Kidney (tissue), 14 donors: ENCODE measurements around the gene ARHGEF38. TPM values are rescaled to one million over a fixed set of nuclear protein-coding genes. Genes with fewer than 3 reads are reported as not detected.
A peak's percentile ranks its signal among the peaks of the same experiment; 100 is the strongest.

ENCODE experiments used
- DNase-seq, 5 donors: peaks; one replicate each; pipeline ENCODE4 v3.0.0-alpha.2; 2013 to 2020
- FAIRE-seq: peaks from 2 replicates; lab custom pipeline; 2012; peaks lifted over from hg19 to GRCh38; lab: Jason Lieb, UNC
- H3K27ac ChIP-seq, 2 donors: one replicate each; pipeline ENCODE4 v1.7.0; 2013; ENCODE audit warnings: low read depth in 2 of 2, low read length in 2 of 2, inconsistent platforms in 1 of 2
- H3K27me3 ChIP-seq: one replicate; pipeline ENCODE4 v1.7.1; 2013; ENCODE audit warnings: low read length, inconsistent platforms; ENCODE audit not compliant: control insufficient read depth, insufficient read depth
- H3K36me3 ChIP-seq, 3 donors: one replicate each; pipeline versions ENCODE4 v1.7.0 to v1.7.1; 2013; ENCODE audit warnings: low read length in 3 of 3, control low read depth in 1 of 3, inconsistent platforms in 1 of 3; ENCODE audit not compliant: insufficient read depth in 3 of 3, control insufficient read depth in 2 of 3
- H3K4me1 ChIP-seq, 3 donors: one replicate each; pipeline versions ENCODE4 v1.7.0 to v1.7.1; 2013; ENCODE audit warnings: low read length in 3 of 3, inconsistent platforms in 1 of 3, low read depth in 1 of 3; ENCODE audit not compliant: control insufficient read depth in 2 of 3, insufficient read depth in 2 of 3
- H3K4me3 ChIP-seq, 3 donors: one replicate each; pipeline versions ENCODE4 v1.7.0 to v1.8.1; 2013; ENCODE audit warnings: low read length in 3 of 3, control low read depth in 1 of 3, inconsistent platforms in 1 of 3
- H3K9ac ChIP-seq, 3 donors: one replicate each; pipeline versions ENCODE4 v1.7.0 to v1.7.1; 2013; ENCODE audit warnings: low read length in 3 of 3, control low read depth in 1 of 3, inconsistent platforms in 1 of 3
- H3K9me3 ChIP-seq, 3 donors: one replicate each; pipeline versions ENCODE4 v1.7.0 to v1.7.1; 2013; ENCODE audit warnings: low read length in 3 of 3, control low read depth in 1 of 3, inconsistent platforms in 1 of 3; ENCODE audit not compliant: control insufficient read depth in 2 of 3, insufficient read depth in 1 of 3
- CTCF ChIP-seq: IDR thresholded peaks from 3 replicates; pipeline ENCODE4 v1.5.1; 2012; ENCODE audit warnings: mild to moderate bottlenecking, moderate library complexity, borderline replicate concordance; ENCODE audit not compliant: insufficient read depth; ENCODE audit errors: extremely low read depth
- intact Hi-C: fragments of 100-400 bp; cut with DNase I; formaldehyde crosslinking; loops from one replicate; pipeline ENCODE4 v1.11.1; 2022
- polyA plus RNA-seq: library from polyadenylated mRNA; stranded (reverse); fragments of 350-450 nt; fragmentation: Illumina TruSeq; extraction: RNeasy Lipid Tissue Mini Kit (QIAGEN cat#74804); gene quantifications from one replicate; pipeline ENCODE4 v1.2.3, GENCODE V29; 2014; ENCODE audit warnings: low read depth, low replicate concordance; ENCODE audit not compliant: insufficient read depth
- total RNA-seq: library from RNA; stranded (reverse); fragmentation: NEBNext Ultra II Directional; extraction: Animal tissue kit (Norgen Biotek cat#: 25700); gene quantifications from one replicate; pipeline ENCODE4 v1.2.1, GENCODE V29; 2021
- donor health status: control.
- donor health status: control.
- donor health status: control.
- donor health status: control.
- donor health status: control.
- donor health status: DM: yes; HTN: yes; CAD: no.
- donor health status: Normal renal cell carcinoma (clear cell type).

The ARHGEF38 gene
- total and polyA plus RNA-seq, 2 donors from 2014 or later, result 1.5 to 41.1 TPM

- TF ChIP-seq CTCF, result peak; percentile 62
- Histone ChIP-seq H3K9me3 (no peaks in the 10 kb centered on the region), H3K9ac (no peak overlapping the region), H3K36me3 (no peaks in the 10 kb centered on the region), H3K4me1 (no peaks in the 10 kb centered on the region), H3K4me3 (no peak overlapping the region), H3K27me3 (no peaks in the 10 kb centered on the region), H3K27ac (no peak overlapping the region)
- peak; percentile 51 for FAIRE-seq
- intact Hi-C loops, result no loop called here
- DNase-seq, result peak in 3 of 5 donors; percentile 48 to 84 (median 82)
Observed at GRCh38 chr4:105520819-105521790, 31.3 kb upstream of the ARHGEF38 start.

- no peak overlapping the region for H3K9ac ChIP-seq
- intact Hi-C loops, result no loop called here
- H3K4me3 ChIP-seq, result no peak overlapping the region
- no peaks in the 10 kb centered on the region for H3K9me3 ChIP-seq
- TF ChIP-seq CTCF, result no peak
- DNase-seq (peak in 1 of 5 donors; percentile 57), FAIRE-seq (no peak)
- H3K36me3 ChIP-seq, result no peaks in the 10 kb centered on the region
- H3K27me3 ChIP-seq, result no peaks in the 10 kb centered on the region
- H3K27ac ChIP-seq, result no peak overlapping the region
- no peaks in the 10 kb centered on the region for H3K4me1 ChIP-seq
Observed at GRCh38 chr4:105526656-105527055, 25.8 kb upstream of the ARHGEF38 start.

DNA sequence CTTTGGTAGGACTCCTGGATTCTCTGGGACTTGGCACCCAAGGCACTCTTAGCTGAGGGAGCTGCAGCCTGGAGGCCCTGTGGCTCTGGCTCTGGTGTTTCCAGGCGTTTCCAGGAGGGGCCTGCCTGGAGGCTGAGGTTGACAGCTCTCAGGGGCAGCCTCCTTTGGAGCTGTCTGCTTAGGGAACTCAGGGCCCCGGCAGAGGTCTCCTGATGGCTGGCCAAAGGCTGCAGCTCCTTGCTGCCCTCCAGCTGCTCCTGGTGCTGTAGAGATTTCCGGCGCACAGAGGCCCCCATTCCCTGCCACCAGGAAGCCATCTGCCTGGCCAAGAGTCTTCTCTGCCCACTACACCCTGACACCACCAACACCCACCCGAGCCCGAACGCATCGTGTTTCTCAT is 25.3 kb upstream of the ARHGEF38 start:
- no peak overlapping the region for H3K9ac ChIP-seq
- FAIRE-seq, result no peak
- no peak overlapping the region for H3K4me3 ChIP-seq
- DNase-seq, result peak in 1 of 5 donors; percentile 60
- H3K27me3 ChIP-seq, result no peaks in the 10 kb centered on the region
- no peak for TF ChIP-seq CTCF
- intact Hi-C loops, result no loop called here
- H3K27ac ChIP-seq, result no peak overlapping the region
- H3K4me1 ChIP-seq, result no peaks in the 10 kb centered on the region
- H3K36me3 ChIP-seq, result no peaks in the 10 kb centered on the region
- no peaks in the 10 kb centered on the region for H3K9me3 ChIP-seq
